GM12874 (cell line): ENCODE data around the gene HABP2.

ENCODE experiments used
- TF ChIP-seq, protein P1 (sequence below): IDR thresholded peaks from 2 replicates; pipeline ENCODE4 v1.5.1; 2011; ENCODE audit warnings: low read depth, mild to moderate bottlenecking, control low read depth, low read length, moderate library complexity; ENCODE audit not compliant: insufficient read depth

HABP2 gene

DNA sequence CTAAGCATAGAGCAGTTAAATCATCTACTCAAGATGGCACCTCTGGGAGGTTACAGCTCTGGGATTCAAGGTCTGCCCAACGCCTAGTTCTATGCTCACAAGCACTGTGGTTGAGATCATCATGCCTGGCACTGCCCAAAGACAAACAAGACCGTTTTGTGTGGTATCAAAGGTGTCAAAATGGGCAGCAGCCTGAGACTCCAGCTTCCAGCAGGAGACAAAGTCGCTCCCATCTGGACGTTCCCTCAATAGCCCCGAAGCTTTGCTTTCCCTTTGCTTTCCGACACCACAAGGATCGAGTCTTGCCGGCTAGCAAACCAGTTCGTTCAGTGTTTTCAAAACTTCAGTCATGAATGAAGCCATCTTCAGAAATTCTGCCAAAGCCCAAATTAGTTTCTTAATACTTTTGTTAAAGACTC is 5.1 kb downstream of the HABP2 start:
- TF ChIP-seq, protein P1, sequence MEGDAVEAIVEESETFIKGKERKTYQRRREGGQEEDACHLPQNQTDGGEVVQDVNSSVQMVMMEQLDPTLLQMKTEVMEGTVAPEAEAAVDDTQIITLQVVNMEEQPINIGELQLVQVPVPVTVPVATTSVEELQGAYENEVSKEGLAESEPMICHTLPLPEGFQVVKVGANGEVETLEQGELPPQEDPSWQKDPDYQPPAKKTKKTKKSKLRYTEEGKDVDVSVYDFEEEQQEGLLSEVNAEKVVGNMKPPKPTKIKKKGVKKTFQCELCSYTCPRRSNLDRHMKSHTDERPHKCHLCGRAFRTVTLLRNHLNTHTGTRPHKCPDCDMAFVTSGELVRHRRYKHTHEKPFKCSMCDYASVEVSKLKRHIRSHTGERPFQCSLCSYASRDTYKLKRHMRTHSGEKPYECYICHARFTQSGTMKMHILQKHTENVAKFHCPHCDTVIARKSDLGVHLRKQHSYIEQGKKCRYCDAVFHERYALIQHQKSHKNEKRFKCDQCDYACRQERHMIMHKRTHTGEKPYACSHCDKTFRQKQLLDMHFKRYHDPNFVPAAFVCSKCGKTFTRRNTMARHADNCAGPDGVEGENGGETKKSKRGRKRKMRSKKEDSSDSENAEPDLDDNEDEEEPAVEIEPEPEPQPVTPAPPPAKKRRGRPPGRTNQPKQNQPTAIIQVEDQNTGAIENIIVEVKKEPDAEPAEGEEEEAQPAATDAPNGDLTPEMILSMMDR: no peak

DNA sequence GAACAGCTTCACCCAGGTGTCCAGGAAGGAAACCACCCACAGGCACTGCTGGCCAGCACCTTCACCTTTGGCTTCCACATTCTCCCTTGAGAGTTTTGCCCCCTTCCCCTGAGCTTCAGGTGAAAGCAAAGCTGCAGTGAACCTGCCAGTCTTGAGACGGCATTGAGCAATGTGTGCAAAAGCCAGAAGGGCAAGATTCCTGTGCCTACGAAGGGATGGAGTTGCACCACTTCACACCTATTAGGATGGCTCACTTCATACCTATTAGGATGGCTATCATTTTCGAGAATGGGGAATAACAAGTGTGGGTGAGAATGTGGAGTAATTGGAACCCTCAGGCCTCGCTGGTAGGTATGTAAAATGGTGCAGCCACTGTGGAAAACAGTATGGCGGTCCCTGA is 7.2 kb downstream of the HABP2 start:
- TF ChIP-seq, protein P1: no peak

DNA sequence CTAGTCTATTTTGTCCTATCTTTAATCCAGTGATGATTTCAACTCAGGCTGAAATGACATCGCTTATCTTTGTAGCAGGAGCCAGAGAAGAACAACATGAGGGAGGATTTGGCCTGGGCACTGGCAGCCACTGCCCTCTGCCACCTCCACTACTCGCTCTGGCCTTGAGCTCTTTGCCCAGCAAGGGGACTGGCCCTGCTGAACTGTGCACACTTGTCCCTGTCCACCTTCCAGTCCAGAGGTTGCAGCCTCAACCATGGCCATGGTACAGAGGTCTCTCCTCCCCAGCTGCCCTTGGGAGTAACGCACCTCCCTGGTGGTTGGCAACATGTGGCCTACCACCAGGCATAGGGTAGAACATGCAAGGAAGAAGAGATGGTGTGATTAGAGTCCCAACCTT is 8.4 kb downstream of the HABP2 start:
- TF ChIP-seq, protein P1: no peak

DNA sequence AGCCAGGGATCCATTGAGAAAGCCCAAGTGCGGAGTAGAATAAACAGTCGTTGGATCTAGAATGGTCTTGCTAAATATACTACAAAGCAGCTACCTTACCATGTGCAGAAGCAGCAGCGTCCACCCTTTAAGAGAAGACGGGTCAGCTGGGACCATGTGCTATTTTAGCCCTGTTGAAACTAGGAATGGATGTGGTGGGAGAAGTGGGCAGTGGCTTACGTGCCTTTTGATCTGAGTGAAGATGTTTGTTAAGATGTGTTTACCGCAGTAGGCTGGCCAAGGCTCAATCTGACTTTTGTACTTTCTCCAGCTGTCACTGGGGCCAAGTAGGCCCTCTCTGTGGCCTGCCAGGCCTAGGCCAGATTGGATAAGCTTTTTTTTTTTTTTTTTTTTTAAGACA is 9.2 kb downstream of the HABP2 start:
- TF ChIP-seq, protein P1: no peak

DNA sequence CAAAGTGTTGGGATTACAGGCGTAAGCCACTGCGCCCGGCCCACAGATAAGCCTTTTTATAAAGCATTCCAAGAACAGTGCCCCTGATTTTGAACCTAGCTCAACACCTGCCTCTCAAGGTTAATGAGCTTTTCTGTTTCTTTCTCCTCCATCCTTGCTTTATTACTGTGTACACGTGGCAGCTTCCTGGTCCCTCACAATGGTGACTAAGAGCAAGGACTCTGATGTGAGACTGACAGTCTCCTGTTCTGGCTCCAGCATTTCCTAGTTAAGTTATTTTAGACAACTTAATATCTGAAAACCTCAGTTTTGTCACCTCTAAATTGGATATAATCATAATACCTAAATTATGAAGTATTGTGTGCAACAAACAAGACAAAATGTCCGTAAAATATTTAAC is 9.9 kb downstream of the HABP2 start:
- TF ChIP-seq, protein P1: no peak

DNA sequence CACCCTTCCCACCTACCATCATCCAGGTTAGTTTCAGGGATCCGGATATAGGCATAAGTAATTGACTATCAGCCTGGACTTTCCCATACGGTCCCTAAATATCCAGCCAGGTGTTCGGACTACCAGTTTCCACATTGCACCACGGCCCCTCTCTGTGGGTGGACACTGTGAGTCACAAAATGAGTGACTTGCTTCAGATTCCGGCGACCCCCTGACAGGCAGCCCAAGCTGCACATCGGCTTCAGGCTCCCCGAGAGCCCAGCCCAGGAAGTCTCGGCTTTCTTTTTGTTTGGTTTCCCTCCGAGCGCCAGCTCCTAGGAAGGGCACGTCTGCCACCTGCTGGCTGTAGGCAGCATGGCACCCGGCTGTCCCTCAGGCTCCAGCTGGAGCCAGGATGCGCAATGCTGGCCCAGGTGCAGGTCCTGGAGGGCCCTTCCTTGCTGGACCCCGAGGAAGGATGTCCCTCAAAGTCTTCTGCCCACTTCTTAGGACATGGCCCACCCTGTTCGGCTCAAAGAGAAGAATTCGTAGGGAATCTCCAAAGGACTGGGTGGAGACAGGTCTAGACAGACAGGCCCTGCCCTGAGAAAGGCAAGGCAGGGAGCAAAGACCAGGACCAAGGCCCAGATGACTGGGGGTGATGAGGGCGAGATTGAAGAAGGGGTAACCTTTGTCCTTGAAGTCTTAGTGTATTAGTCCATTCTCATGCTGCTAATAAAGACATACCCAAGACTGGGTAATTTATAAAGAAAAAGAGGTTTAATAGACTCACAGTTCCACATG is 10.6 kb downstream of the HABP2 start:
- TF ChIP-seq, protein P1: peak; percentile 99

DNA sequence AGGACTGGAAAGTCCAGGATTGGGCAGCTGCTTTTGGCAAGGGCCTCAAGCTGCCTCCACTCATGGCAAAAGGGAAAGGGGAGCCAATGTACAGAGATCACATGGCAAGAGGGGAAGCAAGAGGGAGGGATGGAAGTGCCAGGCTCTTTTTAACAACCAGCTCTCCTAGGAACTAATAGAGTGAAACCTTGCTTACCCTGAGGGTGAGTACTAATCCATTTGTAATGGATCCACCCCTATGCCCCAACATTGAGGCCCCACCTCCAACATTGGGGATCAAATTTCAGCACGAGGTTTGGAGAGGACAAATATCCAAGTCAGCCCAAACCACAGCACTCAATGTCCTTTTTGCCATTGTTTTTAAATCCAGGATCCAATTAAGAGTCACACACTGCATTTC is 12.5 kb downstream of the HABP2 start:
- TF ChIP-seq, protein P1: no peak
